Right atrium auricular region (tissue), 2 donors: ENCODE data around the gene WNK1. TPM values are rescaled to one million over a fixed set of nuclear protein-coding genes. Genes with fewer than 3 reads are reported as not detected.

Source experiments
- DNase-seq: peaks from one replicate; pipeline ENCODE4 v3.0.0-alpha.2; 2019; ENCODE audit warnings: low spot score
- H3K27ac ChIP-seq, 2 donors: fragments of 200-600 bp; sonication (generic); 1 replicate in 1 of 2; 2 replicates in 1 of 2; pipeline ENCODE4 v1.5.1; 2016 to 2019
- H3K27me3 ChIP-seq, 2 donors: fragments of 200-600 bp; sonication (generic); one replicate each; pipeline versions ENCODE4 v1.5.1 to v1.6.0; 2017 to 2019
- H3K36me3 ChIP-seq: fragments of 200-600 bp; sonication (generic); one replicate; pipeline ENCODE4 v1.5.1; 2016
- H3K4me1 ChIP-seq, 2 donors: fragments of 200-600 bp; sonication (generic); one replicate each; pipeline versions ENCODE4 v1.5.1 to v1.6.0; 2017 to 2019
- H3K4me3 ChIP-seq, 2 donors: fragments of 200-600 bp; sonication (generic); 1 replicate in 1 of 2; 2 replicates in 1 of 2; pipeline ENCODE4 v1.5.1; 2017 to 2019; ENCODE audit warnings: mild to moderate bottlenecking in 1 of 2, moderate library complexity in 1 of 2
- H3K9me3 ChIP-seq, 2 donors: fragments of 200-600 bp; sonication (generic); one replicate each; pipeline ENCODE4 v1.5.1; 2019
- total RNA-seq, 2 donors: library from RNA; depleted of rRNA; stranded (reverse); fragments of >200 nt; gene quantifications; one replicate each; pipeline ENCODE4 v1.1.0, GENCODE V29; 2016
- TF ChIP-seq, protein P1 (sequence below), 2 donors: fragments of 200-600 bp; sonication (generic); IDR thresholded peaks; one replicate each; pipeline ENCODE4 v1.5.1; 2019; ENCODE audit warnings: antibody characterized with exemption in 2 of 2

Gene WNK1
- total RNA-seq, 2 donors from 2014 or later = 195 to 215 TPM

DNA sequence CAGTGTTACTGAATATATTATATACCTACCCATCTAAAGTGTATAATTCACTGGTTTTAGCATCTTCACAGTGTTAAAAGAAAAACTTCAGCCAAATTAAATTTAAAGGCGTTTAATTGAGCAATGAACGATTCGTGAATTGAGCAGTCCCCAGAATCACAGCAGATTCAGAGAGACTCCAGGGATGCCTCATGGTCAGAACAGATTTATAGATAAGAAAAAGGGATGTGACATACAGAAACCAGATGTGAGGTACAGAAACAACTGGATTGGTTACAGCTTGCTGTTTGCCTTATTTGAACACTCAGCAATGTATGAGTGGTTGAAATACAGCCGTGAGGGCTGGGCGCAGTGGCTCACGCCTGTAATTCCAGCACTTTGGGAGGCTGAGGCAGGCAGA is 84.6 kb downstream of the WNK1 start:
- TF ChIP-seq, protein P1, sequence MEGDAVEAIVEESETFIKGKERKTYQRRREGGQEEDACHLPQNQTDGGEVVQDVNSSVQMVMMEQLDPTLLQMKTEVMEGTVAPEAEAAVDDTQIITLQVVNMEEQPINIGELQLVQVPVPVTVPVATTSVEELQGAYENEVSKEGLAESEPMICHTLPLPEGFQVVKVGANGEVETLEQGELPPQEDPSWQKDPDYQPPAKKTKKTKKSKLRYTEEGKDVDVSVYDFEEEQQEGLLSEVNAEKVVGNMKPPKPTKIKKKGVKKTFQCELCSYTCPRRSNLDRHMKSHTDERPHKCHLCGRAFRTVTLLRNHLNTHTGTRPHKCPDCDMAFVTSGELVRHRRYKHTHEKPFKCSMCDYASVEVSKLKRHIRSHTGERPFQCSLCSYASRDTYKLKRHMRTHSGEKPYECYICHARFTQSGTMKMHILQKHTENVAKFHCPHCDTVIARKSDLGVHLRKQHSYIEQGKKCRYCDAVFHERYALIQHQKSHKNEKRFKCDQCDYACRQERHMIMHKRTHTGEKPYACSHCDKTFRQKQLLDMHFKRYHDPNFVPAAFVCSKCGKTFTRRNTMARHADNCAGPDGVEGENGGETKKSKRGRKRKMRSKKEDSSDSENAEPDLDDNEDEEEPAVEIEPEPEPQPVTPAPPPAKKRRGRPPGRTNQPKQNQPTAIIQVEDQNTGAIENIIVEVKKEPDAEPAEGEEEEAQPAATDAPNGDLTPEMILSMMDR (IDR thresholded peaks at IDR 0.05) = no peak
- Histone ChIP-seq H3K36me3 (peaks cover 8% of the 10 kb centered on the region), H3K27me3 (no peaks in the 10 kb centered on the region), H3K9me3 (no peaks in the 10 kb centered on the region), H3K4me3 (no peak overlapping the region), H3K27ac (no peak overlapping the region), H3K4me1 (no peaks in the 10 kb centered on the region)
- DNase-seq = no peak

DNA sequence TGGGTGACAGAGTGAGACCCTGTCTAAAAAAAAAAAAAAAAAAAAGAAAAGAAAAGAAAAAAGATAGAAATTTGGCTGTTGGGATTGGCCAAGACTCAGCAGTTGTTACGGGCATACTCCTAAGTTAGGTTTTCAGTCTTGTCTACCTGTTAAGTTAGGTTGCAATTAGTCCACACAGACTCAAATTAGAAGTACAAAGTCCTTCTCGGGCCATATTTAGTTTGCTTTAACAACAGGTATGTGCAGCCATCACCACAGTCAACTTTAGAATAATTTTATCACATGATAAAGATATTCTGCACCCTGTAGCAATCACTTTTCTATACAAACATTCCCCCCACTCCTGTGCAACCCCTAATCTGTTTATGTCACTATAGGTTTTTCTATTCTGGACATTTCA is 85.2 kb downstream of the WNK1 start:
- DNase-seq = no peak
- no peaks in the 10 kb centered on the region for H3K27me3 ChIP-seq
- no peaks in the 10 kb centered on the region for H3K4me1 ChIP-seq
- H3K9me3 ChIP-seq = no peaks in the 10 kb centered on the region
- no peak overlapping the region for H3K27ac ChIP-seq
- TF ChIP-seq, protein P1 (IDR thresholded peaks at IDR 0.05) = no peak
- no peak overlapping the region for H3K4me3 ChIP-seq
- H3K36me3 ChIP-seq = peaks cover 8% of the 10 kb centered on the region

DNA sequence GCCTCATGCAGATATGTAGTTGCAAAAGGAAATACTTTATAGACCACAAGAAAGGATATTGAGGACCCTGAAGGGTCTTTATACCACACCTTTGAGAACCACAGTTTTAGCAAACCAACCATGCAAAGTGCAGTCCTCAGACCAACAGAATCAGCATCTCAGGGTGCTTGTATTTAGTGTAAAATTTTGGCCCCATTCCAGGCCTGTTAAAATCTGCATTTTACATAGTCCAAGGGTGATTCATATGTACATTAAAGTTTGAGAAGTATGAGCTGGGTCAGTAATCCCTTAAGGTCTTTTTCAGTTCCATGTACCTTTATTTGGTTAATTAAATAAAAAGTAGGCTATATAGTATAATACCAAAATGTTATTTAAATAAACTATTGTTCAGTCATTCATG is 91.2 kb downstream of the WNK1 start:
- TF ChIP-seq, protein P1 (IDR thresholded peaks at IDR 0.05) = no peak
- no peaks in the 10 kb centered on the region for H3K27me3 ChIP-seq
- H3K36me3 ChIP-seq = no peaks in the 10 kb centered on the region
- DNase-seq = no peak
- no peak overlapping the region for H3K4me3 ChIP-seq
- H3K9me3 ChIP-seq = no peaks in the 10 kb centered on the region
- H3K27ac ChIP-seq = no peak overlapping the region
- peaks cover 0 to 16% of the 10 kb centered on the region in 2 donors for H3K4me1 ChIP-seq

DNA sequence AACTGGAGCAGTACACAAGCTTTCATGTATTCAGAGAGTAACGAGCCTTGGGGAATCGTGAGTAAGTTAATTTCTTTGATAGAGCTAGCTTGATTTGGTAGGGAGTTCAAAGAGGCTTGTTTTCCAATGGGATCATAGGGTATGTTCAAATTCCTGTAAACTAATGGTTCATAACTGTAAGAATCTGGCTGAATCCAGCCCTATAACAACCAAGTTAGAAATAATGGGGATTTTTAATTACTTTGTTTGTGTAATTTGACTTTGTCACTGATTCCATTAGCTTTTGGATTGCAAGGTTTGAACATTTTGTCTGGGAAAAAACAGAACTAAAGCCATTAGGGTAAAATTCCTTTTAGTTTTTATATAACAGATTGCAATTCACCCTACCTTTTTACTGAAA is 94.0 kb downstream of the WNK1 start:
- Histone ChIP-seq H3K27me3 (no peaks in the 10 kb centered on the region), H3K27ac (no peak overlapping the region), H3K4me3 (no peak overlapping the region), H3K4me1 (peaks cover 0 to 21% of the 10 kb centered on the region in 2 donors), H3K36me3 (no peaks in the 10 kb centered on the region), H3K9me3 (no peaks in the 10 kb centered on the region)
- no peak for DNase-seq
- TF ChIP-seq, protein P1 (IDR thresholded peaks at IDR 0.05) = no peak

DNA sequence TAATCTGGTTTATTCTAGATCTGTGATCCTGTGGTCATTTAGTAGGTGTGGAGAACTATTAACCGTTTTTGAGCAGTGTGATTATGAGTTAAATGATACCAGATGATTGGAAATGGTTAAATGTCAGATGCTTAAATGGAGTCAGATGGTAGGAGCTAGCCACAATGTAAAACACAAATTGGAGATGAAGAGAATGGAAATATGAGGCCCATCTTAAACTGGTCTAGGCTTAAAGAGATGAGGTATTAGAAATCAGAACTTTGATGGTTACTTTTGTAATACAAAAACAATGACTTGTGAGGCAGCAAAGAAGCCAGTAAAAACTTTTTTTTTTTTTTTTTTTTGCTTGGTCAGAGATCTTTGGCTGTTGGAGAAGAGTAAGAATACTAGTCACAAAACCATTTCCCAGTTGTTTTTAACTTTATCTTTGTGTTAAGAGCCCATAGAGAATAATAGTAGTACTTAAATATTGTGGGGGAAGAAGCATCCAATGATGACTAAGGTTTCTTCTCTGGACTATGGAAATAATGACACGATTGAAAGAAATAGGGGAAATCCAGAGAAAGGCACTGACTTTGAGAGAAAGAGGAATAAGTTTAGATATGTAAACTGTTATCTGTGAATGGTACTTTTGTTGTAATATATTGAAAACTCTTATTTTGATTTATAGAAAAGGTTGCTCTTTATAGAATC is 95.9 kb downstream of the WNK1 start:
- Histone ChIP-seq H3K36me3 (no peaks in the 10 kb centered on the region), H3K9me3 (no peaks in the 10 kb centered on the region), H3K27me3 (no peaks in the 10 kb centered on the region), H3K27ac (peak overlapping the region in 1 of 2 donors; percentile 30), H3K4me1 (peaks cover 0 to 34% of the 10 kb centered on the region in 2 donors), H3K4me3 (no peak overlapping the region)
- no peak for DNase-seq
- TF ChIP-seq, protein P1 (IDR thresholded peaks at IDR 0.05) = no peak
